GM23248 (cell line): ENCODE data around the gene DDX27.

ENCODE experiments used
- EZH2 ChIP-seq: fragments of 200-600 bp; sonication (generic); IDR thresholded peaks from 2 replicates; pipeline ENCODE4 v1.6.1; 2018; ENCODE audit warnings: antibody characterized with exemption, mild to moderate bottlenecking; ENCODE audit not compliant: insufficient read depth, poor library complexity, severe bottlenecking
- EZH2phosphoT487 ChIP-seq: fragments of 200-600 bp; sonication (generic); IDR thresholded peaks from 2 replicates; pipeline ENCODE4 v1.6.1; 2018; ENCODE audit warnings: antibody characterized with exemption, moderate library complexity, mild to moderate bottlenecking, low read depth; ENCODE audit not compliant: insufficient read depth

DNA sequence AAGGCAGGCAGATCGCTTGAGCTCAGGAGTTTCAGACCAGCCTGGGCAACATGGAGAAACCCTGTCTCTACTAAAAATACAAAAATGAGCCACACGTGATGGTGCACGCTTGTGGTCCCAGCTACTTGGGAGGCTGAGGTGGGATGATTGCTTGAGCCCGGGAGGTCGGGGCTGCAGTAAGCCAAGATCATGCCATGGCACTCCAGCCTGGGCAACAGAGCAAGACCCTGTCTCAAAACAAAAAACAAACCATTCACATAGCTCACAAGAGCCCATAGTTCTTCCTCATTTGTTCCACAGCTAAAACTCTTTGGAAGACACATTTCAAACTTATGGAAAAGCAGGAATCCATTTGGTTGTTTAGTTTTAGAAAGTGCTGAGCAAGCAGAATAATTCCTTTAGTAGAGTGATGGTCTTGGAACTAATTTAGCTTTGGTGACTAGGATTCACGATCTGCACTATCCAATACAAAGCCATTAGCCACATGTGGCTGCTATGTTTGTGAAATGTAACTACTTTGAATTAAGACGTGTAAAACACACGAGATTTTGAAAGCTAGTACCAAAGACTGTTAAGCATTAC lies 54.6 kb downstream of the DDX27 start:
- no peak for TF ChIP-seq EZH2
- TF ChIP-seq EZH2phosphoT487, result no peak
